Measurements from ENCODE around the gene TLE3. TPM values are rescaled to one million over a fixed set of nuclear protein-coding genes. Genes with fewer than 3 reads are reported as not detected.

The TLE3 gene
- total and polyA plus RNA-seq, 10 donors, result 23.7 to 141 (median 104) TPM

DNA sequence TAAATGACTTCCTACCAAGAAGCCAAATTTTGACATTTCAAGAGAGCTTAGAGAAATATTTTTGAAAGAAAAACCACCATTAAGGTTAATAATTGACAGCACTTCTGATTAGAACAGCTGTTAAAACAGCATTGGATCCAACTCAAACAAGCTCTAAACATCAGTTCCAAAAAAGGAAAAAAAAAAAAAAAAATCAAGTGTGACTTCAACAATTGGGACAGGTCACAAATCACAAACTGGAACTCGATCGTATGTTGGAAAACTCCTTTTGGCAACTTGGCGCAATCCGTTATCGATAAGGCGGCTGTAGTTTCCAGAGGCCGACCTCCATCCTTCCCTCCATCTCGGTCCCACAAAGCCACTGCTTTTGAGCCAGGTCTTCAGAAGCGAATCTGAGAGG is 17.8 kb downstream of the TLE3 start:
- H3K4me1 ChIP-seq, result peaks cover 5 to 76% (median 28%) of the 10 kb centered on the region in 6 donors
- TF ChIP-seq, protein P1, sequence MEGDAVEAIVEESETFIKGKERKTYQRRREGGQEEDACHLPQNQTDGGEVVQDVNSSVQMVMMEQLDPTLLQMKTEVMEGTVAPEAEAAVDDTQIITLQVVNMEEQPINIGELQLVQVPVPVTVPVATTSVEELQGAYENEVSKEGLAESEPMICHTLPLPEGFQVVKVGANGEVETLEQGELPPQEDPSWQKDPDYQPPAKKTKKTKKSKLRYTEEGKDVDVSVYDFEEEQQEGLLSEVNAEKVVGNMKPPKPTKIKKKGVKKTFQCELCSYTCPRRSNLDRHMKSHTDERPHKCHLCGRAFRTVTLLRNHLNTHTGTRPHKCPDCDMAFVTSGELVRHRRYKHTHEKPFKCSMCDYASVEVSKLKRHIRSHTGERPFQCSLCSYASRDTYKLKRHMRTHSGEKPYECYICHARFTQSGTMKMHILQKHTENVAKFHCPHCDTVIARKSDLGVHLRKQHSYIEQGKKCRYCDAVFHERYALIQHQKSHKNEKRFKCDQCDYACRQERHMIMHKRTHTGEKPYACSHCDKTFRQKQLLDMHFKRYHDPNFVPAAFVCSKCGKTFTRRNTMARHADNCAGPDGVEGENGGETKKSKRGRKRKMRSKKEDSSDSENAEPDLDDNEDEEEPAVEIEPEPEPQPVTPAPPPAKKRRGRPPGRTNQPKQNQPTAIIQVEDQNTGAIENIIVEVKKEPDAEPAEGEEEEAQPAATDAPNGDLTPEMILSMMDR (IDR thresholded peaks at IDR 0.05 in 8 of 11, conservative IDR thresholded peaks at IDR 0.05 in 3 of 11), result no peak
- no peak for TF ChIP-seq POLR2AphosphoS5 (IDR thresholded peaks at IDR 0.05)
- no peak for TF ChIP-seq POLR2A (IDR thresholded peaks at IDR 0.05)
- H3K36me3 ChIP-seq, result peaks cover 4 to 100% (median 66%) of the 10 kb centered on the region in 6 donors
- intact Hi-C loops (cut with DNase I; ENCODE audit: low total_unique reads), result no loop called here
- H3K27ac ChIP-seq, result no peak overlapping the region
- H3K9me3 ChIP-seq, result no peaks in the 10 kb centered on the region
- 91 to 99% (median 97%) methylated on average over 9 of the region's 9 CpGs for WGBS, 5 donors
- no peak overlapping the region for H3K4me3 ChIP-seq
- no peak for DNase-seq
- no peaks in the 10 kb centered on the region for H3K27me3 ChIP-seq (replicated peaks in 1 of 7)

DNA sequence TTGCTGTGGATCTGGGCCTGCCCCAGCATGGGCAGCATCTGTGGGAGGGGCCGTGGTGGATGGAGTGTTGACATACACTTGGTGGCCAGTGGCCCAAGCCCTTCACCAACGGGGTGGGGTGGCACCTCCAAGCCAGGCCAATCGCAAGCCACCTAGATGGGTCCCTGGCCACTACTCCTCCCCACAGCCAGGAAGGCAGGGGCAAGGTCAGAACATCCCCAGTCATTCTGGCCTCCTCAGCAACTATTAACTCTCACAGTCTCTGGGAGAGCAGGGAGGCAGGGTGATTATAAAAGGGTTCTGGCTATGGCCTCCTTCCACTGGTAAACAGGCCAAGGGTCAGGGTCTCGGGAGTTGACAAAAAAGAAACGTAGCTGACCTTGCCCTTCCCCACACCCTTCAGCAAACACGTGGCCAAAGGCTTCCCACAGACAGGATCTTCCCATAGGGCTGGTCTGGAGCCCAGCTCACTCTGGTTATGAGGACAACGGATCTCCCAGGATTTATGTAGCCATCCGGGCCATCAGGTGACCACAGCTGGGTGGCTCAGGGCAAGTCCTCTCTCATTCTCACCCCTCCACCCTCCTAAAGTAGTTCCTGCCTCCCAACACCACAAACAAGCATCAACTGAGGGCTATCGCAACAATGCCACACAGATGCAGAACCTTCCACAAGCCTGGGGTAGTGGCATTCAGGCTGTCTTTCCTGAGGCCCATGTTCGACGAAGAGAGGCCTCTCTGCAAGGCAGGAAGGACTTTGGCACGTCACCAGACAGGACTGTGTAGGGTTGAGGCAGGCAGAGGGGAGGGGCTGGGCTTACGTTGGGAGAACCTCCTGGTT is 18.9 kb downstream of the TLE3 start:
- H3K9me3 ChIP-seq, result no peaks in the 10 kb centered on the region
- H3K36me3 ChIP-seq, result peaks cover 7 to 100% (median 70%) of the 10 kb centered on the region in 6 donors
- no peak for DNase-seq
- peak in 1 of 3 donors; percentile 59 for TF ChIP-seq POLR2AphosphoS5 (IDR thresholded peaks at IDR 0.05)
- TF ChIP-seq POLR2A (IDR thresholded peaks at IDR 0.05), result no peak
- TF ChIP-seq, protein P1 (IDR thresholded peaks at IDR 0.05 in 8 of 11, conservative IDR thresholded peaks at IDR 0.05 in 3 of 11), result no peak
- H3K4me1 ChIP-seq, result peaks cover 0 to 71% (median 17%) of the 10 kb centered on the region in 6 donors
- WGBS, 5 donors, result 66 to 83% (median 73%) methylated on average over 10 to 13 of the region's 13 CpGs
- H3K27me3 ChIP-seq (replicated peaks in 1 of 7), result no peaks in the 10 kb centered on the region
- H3K27ac ChIP-seq, result no peak overlapping the region
- intact Hi-C loops (cut with DNase I; ENCODE audit: low total_unique reads), result no loop called here
- H3K4me3 ChIP-seq, result no peak overlapping the region

DNA sequence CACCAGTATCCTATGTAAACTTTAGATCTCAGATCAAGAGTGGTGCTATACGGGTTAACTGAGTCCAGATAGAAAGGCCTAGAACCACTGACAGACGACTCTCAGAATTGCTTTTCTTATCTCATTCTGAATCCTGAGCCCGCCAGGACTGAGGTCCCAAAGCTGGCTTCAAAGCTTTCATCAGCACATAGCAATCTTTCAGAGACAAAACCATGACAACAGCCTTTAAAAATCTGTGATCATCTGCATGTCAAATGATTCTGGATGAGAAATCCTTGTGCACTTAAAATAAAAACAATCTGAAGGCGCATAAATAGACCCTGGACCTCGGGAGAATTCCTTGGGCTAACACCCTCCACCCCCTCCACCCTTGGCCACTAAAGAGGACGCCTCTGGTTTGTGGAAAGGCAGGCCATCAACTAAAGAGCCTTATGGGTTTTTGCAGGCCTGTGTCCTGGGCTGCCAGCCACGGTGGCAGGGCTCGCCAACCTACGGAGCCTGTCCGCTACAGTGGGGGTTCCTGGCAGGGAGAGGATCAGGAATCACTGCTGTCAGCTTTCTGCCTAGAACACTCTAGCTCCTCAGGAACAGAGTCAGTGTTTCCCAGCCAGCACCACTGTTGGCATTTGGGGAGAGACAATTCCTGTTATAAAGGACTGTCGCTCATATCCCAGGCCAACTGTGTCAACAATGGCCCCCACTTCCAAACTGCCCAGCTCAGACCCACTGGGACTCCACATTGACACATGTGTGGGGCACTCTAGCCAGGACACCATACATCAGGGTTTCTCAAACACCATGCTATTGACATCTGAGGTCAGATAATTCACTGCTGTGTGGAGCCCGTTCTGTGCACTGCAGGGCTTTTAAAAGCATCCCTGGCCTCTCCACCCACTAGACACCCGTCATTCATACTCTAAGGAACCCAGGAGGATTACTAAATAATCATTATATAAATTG is 20.2 kb downstream of the TLE3 start:
- DNase-seq, result no peak
- no peak overlapping the region for H3K4me3 ChIP-seq
- 88 to 93% (median 89%) methylated on average over 10 to 13 of the region's 13 CpGs for WGBS, 5 donors
- H3K27ac ChIP-seq, result no peak overlapping the region
- no peaks in the 10 kb centered on the region for H3K27me3 ChIP-seq (replicated peaks in 1 of 7)
- peaks cover 0 to 70% (median 9%) of the 10 kb centered on the region in 6 donors for H3K4me1 ChIP-seq
- peaks cover 7 to 100% (median 74%) of the 10 kb centered on the region in 6 donors for H3K36me3 ChIP-seq
- TF ChIP-seq, protein P1 (IDR thresholded peaks at IDR 0.05 in 8 of 11, conservative IDR thresholded peaks at IDR 0.05 in 3 of 11), result no peak
- TF ChIP-seq POLR2A (IDR thresholded peaks at IDR 0.05) (no peak), POLR2AphosphoS5 (IDR thresholded peaks at IDR 0.05) (no peak)
- intact Hi-C loops (cut with DNase I; ENCODE audit: low total_unique reads), result no loop called here
- H3K9me3 ChIP-seq, result no peaks in the 10 kb centered on the region

Data from spleen (tissue), 11 donors.